LoVo (cell line): ENCODE measurements around the gene WNK2.

Experiments used
- DNase-seq: peaks from one replicate; pipeline ENCODE4 v3.0.0-alpha.2; 2016; ENCODE audit warnings: low spot score

Gene WNK2

DNA sequence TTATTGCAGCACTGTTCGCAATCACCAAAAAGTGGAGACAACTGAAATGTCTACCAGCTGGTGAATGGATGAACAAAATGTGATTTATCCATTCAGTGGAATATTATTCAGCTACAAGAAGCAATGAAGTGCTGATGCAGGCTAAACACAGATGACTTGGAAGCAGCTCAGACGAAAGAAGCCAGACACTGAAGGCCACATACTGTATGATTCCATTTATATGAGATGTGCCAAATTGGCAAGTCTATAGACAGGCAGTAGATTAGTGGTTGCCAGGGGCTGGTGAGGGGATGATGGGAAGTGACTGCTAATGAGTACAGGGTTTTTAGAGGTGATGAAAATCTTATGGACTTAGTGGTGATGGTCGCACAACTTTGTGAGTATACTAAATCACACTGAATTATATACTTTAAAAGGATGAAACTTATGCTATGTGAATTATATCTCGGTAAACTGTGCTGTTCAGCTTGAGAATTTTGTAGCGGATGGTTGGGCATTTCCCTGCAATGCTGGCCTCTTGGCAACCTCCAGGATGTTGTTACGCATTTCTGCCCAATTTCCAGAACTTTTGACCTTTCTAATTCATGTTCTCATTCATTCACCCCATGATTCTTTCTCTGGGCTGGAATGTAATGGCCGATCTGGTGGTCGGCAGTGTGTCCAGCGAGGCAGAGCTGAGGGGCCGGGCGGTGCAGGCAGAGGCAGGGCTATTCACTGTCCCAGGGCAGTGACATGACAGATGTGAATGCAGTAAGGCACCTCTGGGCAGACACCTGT, 22.0 kb upstream of the WNK2 start:
- DNase-seq, result no peak

DNA sequence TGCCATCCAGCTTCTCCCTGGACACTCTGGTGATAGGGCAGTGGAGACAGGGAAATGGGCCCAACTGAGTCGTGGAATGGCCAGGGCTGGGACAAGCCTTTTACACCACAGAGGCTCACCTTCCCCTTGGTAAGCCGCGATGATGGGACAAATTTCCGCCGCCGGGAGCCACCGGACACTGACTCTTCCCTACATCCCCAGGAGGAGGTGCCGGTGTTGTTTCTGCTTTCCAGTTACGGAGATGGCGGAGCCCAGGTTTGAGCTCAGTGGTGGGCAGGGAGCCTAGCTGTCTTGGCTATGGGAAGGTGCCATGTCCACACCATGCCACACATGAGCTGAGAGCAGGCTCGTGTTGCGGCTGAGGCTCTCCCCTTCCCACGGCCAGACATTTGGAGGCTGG, 19.9 kb upstream of the WNK2 start:
- no peak for DNase-seq

DNA sequence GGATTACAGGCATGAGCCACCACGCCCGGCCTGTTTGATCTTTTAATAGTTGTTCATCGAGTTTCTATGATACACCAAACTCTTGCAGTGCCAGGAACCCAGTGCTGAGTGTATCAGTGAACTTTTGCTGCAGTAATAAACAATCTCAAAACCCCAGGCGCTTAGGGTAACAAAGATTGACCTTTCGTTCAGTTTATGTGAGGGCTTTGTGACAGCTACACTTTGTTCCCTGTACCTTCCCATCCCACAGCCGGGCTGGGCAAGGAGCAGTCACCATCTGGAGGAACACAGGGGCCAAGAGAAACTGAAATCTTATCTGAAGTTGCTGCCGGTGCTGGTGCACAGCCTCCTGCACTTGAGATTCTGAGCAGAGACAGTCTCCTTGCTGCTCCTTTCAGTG, 17.2 kb upstream of the WNK2 start:
- DNase-seq, result no peak

DNA sequence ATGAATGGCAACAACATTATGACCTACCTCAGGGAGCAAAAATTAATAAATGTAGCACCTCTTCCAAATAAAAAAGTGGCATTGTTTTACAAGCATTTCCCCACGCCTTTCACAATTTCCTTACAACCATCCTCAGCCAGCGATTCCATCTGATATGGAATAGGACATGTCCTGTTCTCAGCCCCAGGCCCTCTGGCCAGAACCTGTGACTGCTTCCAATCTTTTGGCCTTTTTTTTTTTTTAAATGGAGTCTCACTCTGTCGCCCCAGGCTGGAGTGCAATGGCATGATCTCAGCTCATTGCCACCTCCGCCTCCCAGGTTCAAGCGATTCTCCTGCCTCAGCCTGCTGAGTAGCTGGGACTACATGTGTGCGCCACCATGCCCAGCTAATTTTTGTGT, 16.8 kb upstream of the WNK2 start:
- no peak for DNase-seq

DNA sequence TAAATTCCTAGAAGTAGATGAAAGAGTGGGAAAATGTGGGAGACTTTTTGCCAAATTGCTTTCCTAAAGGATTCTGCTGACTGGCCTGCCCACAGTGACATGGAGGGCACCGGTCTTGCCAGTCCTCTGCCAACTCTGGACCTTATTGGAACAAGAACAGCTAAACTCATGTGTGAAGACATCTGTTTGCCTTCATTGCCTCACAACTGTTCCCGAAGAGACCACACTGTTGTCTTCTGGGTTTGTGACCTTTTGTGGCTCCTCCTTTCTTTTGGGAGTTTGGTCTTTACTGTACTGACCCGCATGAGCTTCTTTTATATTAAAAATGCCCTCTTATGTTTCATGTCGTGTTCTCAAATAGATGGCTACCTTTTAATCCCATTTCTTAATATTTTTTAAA, 16.1 kb upstream of the WNK2 start:
- DNase-seq, result no peak

DNA sequence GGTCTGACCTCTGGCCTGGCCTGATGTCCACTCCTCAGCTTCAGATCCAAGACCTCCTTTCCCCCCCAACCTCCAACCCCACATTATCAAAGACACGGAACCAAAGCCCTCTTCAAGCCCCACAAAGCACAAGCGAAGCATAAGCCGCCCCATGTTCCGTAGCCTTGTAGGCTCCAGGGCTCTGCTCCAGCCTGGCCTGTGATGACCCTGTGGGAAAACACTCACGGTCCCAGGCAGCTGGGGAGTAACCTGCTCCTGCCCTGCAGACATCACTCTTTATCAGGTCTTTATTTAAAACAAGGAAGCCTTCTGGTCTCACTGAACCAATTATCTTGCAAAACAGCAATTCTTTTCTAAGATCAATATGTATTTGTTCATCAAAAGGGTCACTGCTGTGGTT, 15.4 kb upstream of the WNK2 start:
- DNase-seq, result no peak

DNA sequence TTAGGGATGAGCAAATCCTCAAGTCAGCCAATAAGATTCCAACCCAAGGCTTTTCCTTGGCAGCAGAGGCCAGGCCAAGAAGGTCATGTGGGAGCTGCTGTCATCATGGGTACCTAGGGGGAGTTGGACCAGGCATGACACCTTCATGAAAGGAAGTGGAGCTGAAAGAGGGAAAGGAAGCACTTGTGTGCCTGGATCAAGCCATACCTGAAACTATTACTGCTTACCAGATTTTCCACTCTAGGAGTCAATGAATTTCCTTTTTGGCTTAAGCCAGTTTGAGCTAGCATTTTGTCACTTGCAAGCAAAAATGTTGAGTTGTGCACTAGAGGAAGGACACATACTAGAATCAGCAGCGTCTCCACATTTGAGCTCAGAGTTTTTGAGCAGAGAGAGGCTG, 14.5 kb upstream of the WNK2 start:
- no peak for DNase-seq

DNA sequence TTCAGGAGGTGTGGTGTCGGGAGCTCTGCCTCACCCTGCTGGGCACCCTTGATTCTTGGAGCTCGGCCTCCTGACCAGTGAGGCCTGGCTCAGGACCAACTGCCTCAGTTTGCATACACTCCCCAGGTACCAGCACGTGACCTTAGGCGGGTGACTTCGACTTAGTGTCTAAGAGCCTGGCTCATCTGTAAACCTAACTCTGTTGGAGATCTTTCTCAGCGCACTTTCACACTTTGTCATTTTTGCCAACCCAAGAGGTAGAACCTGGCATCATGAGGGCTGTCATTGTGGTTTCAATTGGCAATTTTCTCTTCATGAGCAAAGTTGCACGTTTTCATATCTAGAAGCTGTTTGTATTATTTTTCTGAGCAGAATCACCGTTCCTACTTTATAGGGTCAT, 13.4 kb upstream of the WNK2 start:
- no peak for DNase-seq

DNA sequence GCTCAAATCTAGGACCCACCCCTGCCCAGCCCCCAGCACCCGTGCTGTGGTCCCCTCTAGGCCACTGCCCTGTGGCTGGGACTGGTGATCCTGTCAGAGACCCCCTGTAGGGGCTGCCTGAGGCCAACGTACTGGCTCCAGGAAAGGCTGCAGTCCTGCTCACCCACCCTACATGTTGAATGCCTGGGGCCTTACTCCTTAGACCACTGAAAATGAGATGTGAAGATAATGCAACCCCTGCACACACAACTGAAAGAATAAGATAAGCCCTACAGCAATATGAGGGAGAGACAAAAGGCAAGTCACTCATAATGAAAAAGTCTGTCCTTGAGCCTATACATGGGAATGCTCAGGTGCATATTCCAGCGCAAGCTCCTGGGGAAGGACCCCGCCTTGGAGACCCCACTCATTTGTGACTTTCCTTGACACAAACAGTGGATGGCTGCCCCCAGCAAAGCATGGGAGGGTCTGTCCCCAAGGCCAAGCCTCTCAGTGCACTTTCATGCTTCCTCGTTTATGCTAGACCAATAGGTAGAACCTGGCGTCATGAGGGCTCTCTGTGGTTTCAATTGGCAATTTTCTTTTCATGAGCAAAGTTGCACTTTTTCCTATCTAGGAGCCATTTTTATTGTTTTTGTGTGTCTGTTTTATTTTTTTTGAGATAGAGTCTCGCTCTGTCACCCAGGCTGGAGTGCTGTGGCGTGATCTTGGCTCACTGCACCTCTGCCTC, 12.5 kb upstream of the WNK2 start:
- DNase-seq, result no peak

DNA sequence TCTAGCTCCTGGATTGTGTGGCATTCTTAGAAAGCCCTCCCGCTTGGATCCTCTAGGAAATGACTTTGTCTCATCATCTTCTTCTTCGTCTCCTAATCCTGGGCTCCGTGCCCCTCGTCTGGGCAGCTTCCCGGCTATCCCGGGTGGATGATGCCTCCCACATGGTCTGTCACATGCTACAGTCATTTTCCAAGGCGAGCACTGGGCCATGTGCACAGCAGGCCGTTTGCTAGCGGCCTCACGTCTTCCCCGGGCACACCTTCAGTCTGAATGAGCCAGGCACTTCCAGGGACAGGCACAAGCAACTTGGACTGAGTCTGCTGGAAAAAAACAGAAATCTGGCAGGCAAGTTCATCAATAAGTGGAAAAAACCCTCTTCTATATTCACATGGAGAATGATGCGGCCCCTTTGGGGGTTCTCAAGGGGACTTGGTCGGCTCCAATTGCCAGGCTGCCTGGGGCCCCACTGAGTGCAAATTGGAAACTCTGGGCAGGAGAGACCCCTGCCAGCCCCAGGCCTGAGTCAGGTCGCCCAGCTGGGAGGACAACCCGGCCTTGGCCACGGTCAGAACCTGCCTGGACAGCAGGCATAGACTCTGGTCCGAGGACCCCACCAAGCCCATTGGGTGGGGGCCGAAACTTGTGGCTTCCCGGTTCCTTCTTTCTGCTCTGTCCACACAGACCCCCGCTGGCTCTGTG, 11.1 kb upstream of the WNK2 start:
- DNase-seq, result no peak

DNA sequence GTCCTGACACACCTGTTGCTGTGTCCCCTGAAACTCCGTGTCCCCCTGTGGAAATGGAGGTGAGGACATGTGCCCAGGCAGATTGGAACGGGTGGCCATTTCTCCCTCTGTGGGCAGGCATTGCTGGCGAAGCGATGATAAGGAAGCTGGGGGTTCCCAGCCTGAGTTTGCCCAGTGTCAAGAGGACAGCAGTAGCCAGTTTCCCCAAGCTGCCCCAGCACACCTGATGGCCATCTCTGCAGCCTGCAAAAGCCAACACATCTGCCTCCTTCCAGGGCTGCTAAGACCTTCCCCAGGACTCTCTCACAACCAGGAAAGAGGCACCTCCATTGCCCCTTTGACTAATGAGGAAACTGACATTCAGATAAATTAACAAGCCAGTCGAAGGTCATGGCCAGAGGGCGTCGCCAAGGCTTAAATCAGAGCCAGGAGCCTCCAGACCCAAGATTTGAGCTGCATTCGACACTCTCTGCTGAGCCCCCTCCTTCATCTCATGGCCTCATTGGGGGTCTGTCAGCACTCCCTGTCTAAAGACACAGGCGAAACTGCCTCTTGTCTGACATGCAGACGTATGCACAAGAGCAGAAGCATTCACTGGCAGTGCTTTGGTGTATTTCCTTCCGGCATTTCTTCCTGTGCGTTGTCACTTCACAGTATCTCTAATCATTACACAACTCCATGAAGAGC, 10.4 kb upstream of the WNK2 start:
- DNase-seq, result no peak

DNA sequence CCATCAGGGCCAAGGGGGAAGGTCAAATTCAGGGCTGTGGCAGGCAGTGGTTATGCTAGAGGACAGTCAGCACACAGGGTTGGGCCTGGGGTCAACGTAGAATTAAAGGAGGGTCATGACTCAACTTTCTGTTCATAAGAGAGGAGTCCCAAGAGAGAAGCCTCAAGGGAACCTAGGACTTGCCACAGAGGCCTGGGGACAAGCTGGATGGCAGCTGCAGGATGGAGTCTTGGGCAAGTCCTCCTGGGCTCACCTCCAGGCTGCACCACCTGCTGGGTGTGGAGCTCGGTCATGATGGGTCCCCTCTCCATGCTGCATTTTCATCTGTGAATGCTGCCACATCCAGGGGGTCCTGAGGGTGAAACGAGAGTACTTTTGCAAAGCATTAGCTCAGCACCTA, 9.0 kb upstream of the WNK2 start:
- no peak for DNase-seq

DNA sequence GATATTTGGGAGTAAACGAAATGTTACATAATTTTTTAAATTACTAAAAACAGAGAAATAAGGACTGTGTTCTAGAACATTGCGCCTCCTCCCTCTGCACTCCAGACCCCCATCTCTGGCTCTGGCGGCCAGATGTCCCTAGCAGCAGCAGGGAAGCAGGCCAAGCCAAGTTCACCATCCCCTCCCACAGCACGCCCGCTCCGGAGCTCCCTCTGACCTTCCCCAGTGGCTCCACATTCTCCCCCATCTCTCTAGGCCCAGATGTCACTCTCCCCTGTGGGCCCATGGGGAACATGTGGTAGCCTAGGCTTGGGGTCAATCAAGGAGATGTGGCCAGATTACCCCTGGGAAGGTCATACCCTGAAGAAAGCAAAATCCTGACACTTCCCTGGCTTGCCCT, 6.3 kb upstream of the WNK2 start:
- DNase-seq, result no peak

DNA sequence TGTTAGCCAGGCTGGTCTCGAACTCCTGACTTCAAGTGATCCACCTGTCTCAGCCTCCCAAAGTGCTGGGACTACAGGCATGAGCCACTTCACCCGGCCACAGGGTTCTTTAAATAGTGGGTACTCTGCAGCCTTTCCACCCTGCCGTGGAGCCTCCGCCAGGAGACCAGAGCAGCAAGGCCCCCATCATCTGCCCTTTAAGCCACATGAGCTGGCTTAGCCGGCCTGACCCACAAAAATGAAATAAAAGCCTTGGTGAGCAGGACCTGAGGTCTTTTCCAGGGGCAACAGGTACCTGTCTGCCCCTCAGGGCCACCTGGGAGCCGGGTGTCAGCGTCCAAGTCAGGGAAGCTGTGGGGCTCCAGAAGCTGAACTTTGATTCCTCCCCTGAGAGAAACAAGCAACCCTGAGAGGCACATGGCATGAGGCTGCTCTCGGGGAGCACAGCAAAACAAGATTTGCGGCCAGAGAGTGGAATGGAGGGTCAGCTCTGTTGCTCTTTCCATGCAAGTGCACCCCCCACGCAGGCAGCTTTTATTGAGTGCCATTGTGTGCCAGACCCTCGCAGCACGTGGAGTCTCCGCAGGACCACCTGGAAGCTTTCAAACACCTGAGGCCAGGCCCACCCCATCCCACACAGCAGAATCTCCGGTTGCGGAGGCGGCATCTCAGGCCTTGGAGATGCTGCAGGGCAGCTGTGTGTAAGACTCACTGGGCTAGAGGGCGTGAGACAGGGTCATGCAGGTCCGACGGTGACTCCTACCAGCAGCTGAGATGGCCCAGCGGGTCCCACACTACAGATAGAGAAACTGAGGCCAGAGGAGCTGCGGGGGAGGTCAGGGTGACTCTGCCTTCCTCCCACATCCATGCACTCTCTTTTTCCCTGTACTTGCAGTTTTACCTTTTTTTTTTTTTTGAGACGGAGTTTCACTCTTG, 4.8 kb upstream of the WNK2 start:
- no peak for DNase-seq

DNA sequence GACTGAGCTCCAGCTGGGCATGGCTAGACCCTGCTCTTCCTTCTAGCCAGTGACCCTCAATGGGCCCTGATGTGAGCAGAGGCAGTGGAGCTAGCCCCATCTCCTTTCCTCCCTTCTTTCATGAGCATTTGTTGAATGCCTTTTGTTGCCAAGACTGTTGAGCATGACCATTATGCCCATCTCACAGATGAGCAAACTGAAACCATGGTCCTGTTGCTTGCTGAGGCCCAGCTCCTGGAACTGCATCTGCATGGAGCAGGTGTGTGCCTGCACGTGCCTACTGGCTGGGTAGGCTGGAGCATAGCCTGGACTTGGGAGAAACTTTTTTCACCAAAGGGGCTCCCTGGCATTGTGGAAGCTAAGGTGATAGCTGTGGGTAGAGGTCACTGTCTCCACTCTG, 3.0 kb upstream of the WNK2 start:
- DNase-seq, result no peak

DNA sequence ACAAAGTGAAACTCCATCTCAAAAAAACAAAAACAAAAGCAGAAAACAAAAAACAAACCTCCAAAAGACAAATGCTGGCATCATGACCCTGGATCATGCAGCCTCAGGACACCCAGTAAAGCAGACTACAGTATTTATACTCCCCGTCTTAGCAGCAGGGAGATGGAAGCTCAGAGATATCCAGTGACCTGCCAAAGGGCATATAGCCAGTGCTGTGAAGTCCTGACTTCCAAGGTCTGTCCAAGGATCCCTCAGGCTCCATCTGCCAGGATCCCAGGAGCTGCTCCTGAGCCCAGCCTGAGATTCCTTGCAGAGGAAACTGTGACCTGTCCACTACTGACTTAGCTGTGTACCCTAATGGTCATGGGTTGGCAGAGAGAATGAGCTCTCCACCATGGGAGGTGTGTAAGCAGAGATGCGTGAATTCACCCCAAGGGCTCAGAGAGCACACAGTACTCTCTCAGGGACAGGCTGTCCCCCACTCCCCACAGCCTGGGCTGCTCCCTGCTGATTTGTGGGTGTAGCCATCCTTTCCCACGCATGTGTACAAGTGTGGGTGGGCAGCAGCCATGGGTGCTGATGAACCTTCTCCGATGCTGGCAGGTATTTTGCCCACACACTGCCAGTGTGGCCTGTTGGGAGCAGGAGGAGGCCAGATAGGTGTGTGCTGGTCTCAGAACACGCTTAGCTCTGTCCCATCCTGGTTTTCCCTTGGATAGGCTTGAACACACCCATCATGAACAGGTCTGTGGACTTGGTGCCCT, 2.1 kb upstream of the WNK2 start:
- no peak for DNase-seq

DNA sequence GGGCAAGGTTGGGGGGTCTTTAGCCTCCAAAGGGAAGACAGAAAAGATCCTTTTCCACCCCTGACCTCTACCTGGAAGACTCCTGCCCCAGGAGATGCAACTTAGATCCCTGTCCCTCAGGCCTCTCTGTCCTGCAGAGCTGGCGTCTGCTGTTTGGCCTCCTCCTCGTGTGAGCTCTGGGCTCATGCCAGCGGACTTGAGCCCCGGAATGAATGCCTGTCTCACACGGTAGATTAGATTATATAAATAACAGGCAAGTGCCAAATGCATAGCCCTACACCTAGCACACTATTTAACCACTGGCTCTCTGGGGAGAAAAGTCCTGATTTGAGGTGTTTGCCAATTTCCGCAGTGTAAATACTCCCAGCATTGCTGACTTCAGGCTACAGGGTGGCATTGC, 1.4 kb upstream of the WNK2 start:
- no peak for DNase-seq

DNA sequence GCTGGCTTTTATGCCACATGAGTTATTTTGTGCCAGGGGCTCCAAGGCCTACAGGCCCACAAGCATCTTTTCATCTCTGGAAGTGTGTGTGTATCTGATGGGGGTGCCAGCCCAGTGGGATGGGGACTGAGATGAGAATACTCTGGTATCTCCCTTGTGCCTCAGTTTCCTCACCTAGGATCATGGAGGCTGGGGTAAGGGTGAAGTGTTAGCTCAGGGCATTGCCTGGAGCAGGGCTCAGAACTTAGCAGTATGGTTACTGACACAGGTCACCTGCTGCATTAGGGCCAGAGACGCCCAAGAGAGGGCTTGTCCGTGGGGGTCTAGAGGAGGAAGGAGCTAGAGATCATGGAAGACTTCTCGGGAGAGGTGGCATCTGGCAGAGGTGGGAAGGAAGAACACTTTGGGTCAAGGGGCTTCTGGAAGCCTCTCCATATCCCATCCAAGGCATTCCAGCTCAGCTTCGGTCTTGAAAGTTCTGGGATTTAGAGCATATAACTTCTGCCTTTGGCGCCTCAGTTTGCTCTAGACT, 742 bp upstream of the WNK2 start:
- no peak for DNase-seq

DNA sequence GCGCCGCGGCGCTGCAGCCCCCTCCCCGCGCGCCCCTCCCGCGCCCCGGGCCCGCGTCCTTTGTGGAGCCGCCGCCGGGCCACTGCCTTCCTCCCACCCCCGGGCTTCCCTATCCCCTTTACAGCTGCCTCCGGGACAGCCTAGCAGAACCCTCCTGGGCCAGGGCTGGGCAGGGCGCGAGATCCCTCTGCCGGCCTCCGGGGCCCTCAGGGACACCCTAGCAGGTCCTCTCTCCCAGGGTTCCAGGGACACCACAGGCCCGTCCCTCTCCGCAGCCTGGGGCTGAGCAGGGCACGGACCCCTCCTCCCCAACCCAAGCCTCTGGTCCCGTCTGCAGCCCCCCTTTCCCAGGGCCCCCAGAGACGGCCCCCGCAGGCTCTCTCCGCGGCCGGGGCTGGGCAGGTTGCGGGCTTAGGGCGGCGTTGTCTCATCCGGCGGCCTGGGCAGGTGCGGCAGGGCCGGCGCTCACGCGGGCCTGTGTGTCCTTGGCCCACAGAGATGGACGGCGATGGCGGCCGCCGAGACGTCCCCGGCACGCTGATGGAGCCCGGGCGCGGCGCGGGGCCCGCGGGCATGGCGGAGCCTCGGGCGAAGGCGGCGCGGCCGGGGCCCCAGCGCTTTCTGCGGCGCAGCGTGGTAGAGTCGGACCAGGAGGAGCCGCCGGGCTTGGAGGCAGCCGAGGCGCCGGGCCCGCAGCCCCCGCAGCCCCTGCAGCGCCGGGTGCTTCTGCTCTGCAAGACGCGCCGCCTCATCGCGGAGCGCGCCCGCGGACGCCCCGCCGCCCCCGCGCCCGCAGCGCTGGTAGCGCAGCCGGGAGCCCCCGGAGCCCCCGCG, 710 bp downstream of the WNK2 start:
- peak; percentile 30 for DNase-seq
